ENCODE results near the gene DNAI2.

GRCh38 chr17:74359916-74360315, 85.9 kb downstream of the DNAI2 start:
- TF ChIP-seq CTCF (IDR thresholded peaks at IDR 0.05) (no peak), POLR2A (IDR thresholded peaks at IDR 0.05) (no peak)
